ENCODE results near the gene MSANTD2. TPM values are rescaled to one million over a fixed set of nuclear protein-coding genes. Genes with fewer than 3 reads are reported as not detected.

The MSANTD2 gene
- total and polyA plus RNA-seq, 9 of the 15 experiments (the other 6 are each of a cell fraction or from before 2014, with no cell fraction given) = 1.3 to 9.9 (median 5.3) TPM

- TF ChIP-seq AFF4 (CRISPR knock-in tag; IDR thresholded peaks at IDR 0.05) = no peak
- peak; percentile 40; the same call in 1 of the 2 replicates for TF ChIP-seq FOSL1 (tag; conservative IDR thresholded peaks at IDR 0.05)
- TF ChIP-seq RAD51 (IDR thresholded peaks at IDR 0.05; ENCODE audit: borderline replicate concordance, low read depth) = no peak
- TF ChIP-seq ERF (CRISPR knock-in tag; IDR thresholded peaks at IDR 0.05) = no peak
- no peak for TF ChIP-seq MYBL2 (IDR thresholded peaks at IDR 0.05; ENCODE audit: low read depth)
- TF ChIP-seq MYBL2 (CRISPR knock-in tag; IDR thresholded peaks at IDR 0.05; ENCODE audit: borderline replicate concordance) = no peak
- TF ChIP-seq CREM (IDR thresholded peaks at IDR 0.05; ENCODE audit: low read depth) = no peak
- TF ChIP-seq POLR3G (IDR thresholded peaks at IDR 0.05; ENCODE audit: extremely low read depth, insufficient read length, insufficient replicate concordance) = no peak
- TF ChIP-seq CREB5 (CRISPR knock-in tag; IDR thresholded peaks at IDR 0.05) = no peak
- TF ChIP-seq PPARD (CRISPR knock-in tag; IDR thresholded peaks at IDR 0.05) = no peak
- no peak for TF ChIP-seq ZNF232 (CRISPR knock-in tag; IDR thresholded peaks at IDR 0.05)
- peak; percentile 19; the same call in 1 of the 2 replicates for TF ChIP-seq CBFA2T2 (conservative IDR thresholded peaks at IDR 0.05)
- TF ChIP-seq FOXK2 (conservative IDR thresholded peaks at IDR 0.05 in 1 of 2, IDR thresholded peaks at IDR 0.05 in 1 of 2; ENCODE audit: low read depth in 2 of 2) = 0 out of 4 replicates have a peak, but pooled peaks of 1 of the 2 experiments have one; percentile 26
- TF ChIP-seq MTA1 (IDR thresholded peaks at IDR 0.05; ENCODE audit: borderline replicate concordance) = 0 out of 2 replicates have a peak, but pooled peaks have one; percentile 28
- no peak for TF ChIP-seq E2F5 (CRISPR knock-in tag; IDR thresholded peaks at IDR 0.05)
- no peak for TF ChIP-seq MEF2A (IDR thresholded peaks at IDR 0.05; ENCODE audit: control insufficient read depth, low read depth, low read length)
- peak; percentile 42; the same call in 1 of the 2 replicates for TF ChIP-seq CTBP1 (IDR thresholded peaks at IDR 0.05; ENCODE audit: borderline replicate concordance)
- no peak for TF ChIP-seq ZFP1 (CRISPR knock-in tag; IDR thresholded peaks at IDR 0.05)
- TF ChIP-seq NCOA1 (IDR thresholded peaks at IDR 0.05; ENCODE audit: low read depth) = no peak
- peak; percentile 41; the same call in 1 of the 2 replicates for TF ChIP-seq NCOR1 (IDR thresholded peaks at IDR 0.05)
- TF ChIP-seq HDAC8 (tag; IDR thresholded peaks at IDR 0.05) = no peak
- peak; percentile 66; the same call in 1 of the 2 replicates for TF ChIP-seq MEF2D (tag; conservative IDR thresholded peaks at IDR 0.05; ENCODE audit: low read depth)
- peak; percentile 50; the same call in 1 of the 2 replicates for TF ChIP-seq CBFA2T3 (IDR thresholded peaks at IDR 0.05)
- TF ChIP-seq TAL1 (IDR thresholded peaks at IDR 0.05) = peak; percentile 47
- TF ChIP-seq L3MBTL2 (IDR thresholded peaks at IDR 0.05) = no peak
Observed at GRCh38 chr11:124804884-124805283, 4.7 kb upstream of the MSANTD2 start (continued).
